PC-9 (cell line): ENCODE measurements around the gene GLOD4.

Experiments
- EZH2 ChIP-seq: fragments of 200-600 bp; sonication (generic); IDR thresholded peaks from 2 replicates; pipeline ENCODE4 v1.8.0; 2017; ENCODE audit warnings: antibody characterized with exemption, low read depth
- TF ChIP-seq, protein P1 (sequence below): fragments of 200-600 bp; sonication (generic); conservative IDR thresholded peaks from 2 replicates; pipeline ENCODE4 v1.6.1; 2017; ENCODE audit warnings: mixed run types, antibody characterized with exemption, mild to moderate bottlenecking, moderate library complexity

GRCh38 chr17:800446-801242 lies 18.6 kb upstream of the GLOD4 start:
- TF ChIP-seq, protein P1, sequence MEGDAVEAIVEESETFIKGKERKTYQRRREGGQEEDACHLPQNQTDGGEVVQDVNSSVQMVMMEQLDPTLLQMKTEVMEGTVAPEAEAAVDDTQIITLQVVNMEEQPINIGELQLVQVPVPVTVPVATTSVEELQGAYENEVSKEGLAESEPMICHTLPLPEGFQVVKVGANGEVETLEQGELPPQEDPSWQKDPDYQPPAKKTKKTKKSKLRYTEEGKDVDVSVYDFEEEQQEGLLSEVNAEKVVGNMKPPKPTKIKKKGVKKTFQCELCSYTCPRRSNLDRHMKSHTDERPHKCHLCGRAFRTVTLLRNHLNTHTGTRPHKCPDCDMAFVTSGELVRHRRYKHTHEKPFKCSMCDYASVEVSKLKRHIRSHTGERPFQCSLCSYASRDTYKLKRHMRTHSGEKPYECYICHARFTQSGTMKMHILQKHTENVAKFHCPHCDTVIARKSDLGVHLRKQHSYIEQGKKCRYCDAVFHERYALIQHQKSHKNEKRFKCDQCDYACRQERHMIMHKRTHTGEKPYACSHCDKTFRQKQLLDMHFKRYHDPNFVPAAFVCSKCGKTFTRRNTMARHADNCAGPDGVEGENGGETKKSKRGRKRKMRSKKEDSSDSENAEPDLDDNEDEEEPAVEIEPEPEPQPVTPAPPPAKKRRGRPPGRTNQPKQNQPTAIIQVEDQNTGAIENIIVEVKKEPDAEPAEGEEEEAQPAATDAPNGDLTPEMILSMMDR: no peak
- no peak for TF ChIP-seq EZH2
